A673 (cell line): ENCODE measurements around the gene SCART1.

Experiments
- EZH2 ChIP-seq: fragments of 200-600 bp; sonication (generic); IDR thresholded peaks from 2 replicates; pipeline ENCODE4 v1.6.1; 2017; ENCODE audit warnings: borderline replicate concordance, low read depth, mild to moderate bottlenecking, mixed read lengths, antibody characterized with exemption, low read length; ENCODE audit not compliant: poor library complexity, severe bottlenecking
- TF ChIP-seq, protein P1 (sequence below): fragments of 300-800, 200-600 bp; sonication (generic); conservative IDR thresholded peaks from 2 replicates; pipeline ENCODE4 v1.5.1; 2017; ENCODE audit warnings: low read depth, mild to moderate bottlenecking, antibody characterized with exemption, low read length, moderate library complexity, mixed read lengths

DNA sequence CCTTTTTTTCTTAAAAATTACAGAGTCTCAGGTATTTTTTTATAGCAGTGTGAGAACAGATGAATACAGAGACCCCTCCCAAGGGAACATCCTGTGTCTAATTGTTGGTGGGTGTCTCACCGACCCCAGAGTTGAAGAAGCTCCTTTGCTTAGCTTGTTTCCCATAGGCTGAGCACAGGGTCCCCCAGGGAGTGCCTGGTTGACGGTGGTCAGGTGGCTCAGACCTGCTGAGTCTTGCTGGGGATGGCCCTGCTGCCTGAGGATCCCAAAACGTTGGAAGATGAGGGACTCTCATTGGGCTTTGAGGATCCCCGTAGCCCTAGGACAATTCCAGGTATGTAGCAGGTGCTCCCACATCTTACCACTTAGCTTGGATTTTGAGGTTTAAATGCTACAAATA, 19.5 kb downstream of the SCART1 start:
- TF ChIP-seq, protein P1, sequence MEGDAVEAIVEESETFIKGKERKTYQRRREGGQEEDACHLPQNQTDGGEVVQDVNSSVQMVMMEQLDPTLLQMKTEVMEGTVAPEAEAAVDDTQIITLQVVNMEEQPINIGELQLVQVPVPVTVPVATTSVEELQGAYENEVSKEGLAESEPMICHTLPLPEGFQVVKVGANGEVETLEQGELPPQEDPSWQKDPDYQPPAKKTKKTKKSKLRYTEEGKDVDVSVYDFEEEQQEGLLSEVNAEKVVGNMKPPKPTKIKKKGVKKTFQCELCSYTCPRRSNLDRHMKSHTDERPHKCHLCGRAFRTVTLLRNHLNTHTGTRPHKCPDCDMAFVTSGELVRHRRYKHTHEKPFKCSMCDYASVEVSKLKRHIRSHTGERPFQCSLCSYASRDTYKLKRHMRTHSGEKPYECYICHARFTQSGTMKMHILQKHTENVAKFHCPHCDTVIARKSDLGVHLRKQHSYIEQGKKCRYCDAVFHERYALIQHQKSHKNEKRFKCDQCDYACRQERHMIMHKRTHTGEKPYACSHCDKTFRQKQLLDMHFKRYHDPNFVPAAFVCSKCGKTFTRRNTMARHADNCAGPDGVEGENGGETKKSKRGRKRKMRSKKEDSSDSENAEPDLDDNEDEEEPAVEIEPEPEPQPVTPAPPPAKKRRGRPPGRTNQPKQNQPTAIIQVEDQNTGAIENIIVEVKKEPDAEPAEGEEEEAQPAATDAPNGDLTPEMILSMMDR: no peak
- no peak for TF ChIP-seq EZH2
